NCI-H2196 treated with DMSO at 0.1 percent for 48 hours (cell line): ENCODE results near the gene ZNF155.
"Not testable (repeated sequence)": the region's sequence is repeated elsewhere in the genome, so short reads cannot be mapped to it uniquely, and the experiment has no call there.

Experiments
- DNase-seq: peaks from one replicate; lab custom pipeline; 2025; ENCODE audit not compliant: unreplicated experiment; lab: John Stamatoyannopoulos, UW

The ZNF155 gene

DNA sequence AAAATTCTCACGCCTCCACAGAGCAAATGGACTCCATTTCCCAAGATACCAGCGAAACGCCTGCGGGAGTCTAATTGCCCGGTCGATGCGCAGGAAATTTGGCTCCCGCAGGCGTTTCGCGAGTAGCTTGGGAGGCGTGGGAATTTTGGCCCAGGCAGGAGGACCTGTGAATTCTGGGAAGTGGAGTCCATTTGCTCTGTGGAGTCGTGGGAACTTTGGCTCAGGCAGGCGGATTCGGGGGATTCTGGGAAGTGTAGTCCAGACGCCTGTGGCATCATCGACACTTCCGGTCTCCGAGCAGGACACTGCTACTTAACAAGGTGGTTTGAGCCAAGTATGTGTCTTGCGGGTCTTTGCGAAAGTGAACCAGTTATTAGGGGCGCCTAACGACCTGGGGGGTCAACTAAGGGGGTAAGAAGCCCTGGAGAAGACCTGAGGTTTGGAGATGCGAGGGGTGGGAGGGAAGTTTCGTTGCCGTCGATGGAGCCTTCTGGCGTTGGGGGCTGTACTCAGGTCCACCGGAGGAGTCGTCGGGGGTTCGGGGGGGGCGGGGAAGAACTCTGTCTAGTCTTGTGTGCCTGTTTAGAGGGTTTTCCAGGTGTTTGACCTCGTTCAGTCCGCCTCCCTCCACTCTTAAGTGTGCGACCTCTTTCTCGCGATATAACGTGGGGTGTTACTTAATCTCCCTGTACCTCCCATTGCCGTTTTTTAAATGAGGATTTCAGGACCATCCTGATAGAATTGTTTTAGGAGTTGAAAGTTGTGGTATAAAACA lies at the start of gene ZNF155:
ZNF155 (plus strand) TSS at position 277 of the 775 bp plus-strand sequence. CDS start 4,356 bp downstream, outside the sequence.
- peak; percentile 95 for DNase-seq

DNA sequence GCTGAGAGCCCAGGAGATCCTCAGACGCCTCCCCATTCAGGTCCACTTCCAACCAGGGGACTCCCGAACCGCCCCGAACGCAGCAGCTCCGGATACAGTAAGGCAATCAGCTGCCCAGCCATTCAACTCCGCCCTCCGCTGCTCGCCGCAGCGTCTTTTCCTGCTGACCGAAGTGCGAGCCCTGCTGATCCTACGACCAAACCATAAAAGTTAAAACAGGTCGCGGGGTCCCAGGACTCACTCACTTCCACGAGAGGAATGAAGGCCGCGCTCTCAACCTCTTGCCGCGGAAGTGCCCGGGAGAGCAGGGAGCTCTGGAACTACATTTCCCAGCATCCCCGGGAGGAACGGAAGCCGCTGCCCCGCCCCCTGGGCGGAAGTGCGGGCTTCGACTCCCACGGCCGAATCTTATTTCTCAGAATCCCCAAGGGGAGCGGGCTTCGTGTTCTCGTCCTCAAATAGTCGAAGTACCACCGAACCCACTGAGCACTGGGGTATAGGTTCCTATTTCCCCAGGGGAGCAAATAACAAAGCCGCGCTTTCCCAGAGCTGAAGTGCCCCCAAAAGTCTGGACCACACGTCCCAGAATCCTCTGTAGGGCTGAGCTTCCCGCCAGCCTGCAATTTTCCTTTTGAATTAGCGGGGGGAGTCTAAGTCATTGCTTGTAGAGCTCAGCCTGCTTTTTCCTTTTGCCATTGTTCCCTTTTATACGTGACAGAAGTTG lies 48.8 kb upstream of the ZNF155 start, which contains the start of gene ZNF45:
ZNF45 (minus strand) TSS at position 298 of the 724 bp plus-strand sequence. CDS start 13,097 bp downstream, outside the sequence.
- peak; percentile 83 for DNase-seq

DNA sequence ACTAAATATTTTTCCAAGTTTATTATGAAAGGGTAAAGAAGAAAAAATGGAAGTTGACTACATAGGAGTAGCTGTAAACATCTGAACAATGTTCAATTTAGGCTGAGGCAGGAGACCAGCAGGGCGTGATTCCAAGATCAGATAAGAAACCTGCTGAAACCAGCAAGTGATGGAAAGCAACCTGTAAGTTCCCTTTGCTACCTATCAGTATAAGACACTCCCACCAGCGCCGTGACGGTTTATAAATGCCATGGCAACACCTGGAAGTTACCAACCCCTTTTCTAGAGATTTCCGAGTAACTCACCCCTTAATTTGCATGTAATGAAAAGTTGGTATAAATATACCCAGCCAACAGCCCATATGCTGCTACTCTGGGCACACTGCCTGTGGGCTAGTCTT lies 47.8 kb upstream of the ZNF155 start:
- no peak for DNase-seq

DNA sequence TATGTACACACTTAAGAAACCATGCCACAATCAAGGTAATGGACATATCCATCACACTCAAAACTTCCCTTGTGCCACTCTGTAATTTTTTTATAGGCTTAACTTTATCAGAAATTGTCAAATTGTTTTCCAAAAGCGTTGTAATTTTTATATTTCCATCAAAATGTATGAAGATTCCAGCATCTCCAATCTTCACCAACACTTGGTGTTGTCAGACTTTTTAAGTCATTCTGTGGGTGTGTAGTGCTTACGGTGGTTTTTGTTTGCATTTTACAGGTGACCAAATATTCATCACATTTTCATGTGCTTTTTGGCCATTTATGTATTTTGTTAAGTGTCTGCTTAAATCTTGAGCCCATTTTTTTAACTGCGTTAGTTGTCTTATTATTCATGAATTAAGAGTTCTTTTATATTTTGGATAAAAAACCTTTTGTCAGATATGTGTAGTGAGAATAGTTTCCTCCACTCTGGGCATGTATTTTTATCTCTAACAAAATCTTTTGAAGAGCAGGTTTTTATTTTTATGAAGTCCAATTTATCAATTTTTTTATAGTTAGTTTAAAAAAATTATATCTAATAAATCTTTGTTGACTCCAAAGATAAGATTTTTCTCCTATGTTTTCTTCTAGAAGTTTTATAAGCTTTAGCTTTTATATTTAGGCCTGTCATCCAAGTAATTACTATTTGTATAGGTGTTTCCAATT lies 44.3 kb upstream of the ZNF155 start:
- no peak for DNase-seq

DNA sequence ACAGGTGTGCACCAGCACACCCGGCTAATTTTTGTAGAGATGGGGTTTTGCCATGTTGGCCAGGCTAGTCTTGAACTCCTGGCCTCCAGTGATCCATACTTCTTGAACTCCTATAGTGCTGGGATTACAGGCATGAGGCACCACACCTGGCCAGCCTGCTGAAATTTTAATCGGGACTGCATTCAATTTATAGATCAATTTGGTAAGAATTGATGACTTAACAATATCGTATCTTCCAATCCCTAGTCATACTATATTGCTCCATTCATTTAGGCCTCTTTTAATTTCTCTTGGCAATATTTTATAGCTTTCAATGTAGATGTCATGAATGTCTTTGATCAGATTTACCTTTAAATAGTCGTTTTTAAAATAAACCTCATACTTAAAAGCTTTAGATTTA lies 43.3 kb upstream of the ZNF155 start:
- DNase-seq, result no peak

DNA sequence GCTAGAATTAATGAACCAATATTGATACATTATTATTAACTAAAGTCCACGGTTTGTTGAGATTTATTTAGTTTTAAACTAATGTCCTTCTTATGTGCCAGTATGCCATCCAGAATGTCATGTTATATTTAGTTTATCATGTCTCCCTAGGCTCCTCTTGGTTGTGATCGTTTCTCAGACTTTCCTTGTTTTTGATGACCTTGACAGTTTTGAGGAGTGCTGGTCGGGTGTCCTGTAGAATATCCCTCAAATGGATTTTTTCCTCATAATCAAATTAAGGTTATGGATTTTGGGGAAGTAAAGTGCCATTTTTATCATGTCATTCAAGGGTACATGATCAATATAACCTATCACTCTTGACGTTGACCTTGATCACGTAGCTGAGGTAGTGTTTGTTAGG lies 42.8 kb upstream of the ZNF155 start:
- DNase-seq, result no peak

DNA sequence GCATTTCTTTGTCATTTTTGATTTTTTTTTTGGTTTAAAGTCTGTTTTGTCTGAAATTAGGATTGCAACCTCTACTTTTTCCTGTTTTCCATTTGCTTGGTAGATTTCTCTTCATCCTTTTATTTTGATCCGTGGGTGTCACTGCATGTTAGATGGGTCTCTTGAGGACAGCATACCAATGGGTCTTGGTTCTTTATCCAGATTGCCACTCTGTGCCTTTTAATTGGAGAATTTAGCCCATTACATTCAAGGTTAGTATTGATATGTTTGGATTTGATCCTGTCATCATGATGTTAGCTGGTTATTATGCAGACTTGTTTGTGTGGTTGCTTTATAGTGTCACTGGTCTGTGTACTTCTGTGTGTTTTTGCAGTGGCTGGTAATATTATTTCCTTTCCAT lies 36.6 kb upstream of the ZNF155 start:
- DNase-seq, result not testable (repeated sequence)

DNA sequence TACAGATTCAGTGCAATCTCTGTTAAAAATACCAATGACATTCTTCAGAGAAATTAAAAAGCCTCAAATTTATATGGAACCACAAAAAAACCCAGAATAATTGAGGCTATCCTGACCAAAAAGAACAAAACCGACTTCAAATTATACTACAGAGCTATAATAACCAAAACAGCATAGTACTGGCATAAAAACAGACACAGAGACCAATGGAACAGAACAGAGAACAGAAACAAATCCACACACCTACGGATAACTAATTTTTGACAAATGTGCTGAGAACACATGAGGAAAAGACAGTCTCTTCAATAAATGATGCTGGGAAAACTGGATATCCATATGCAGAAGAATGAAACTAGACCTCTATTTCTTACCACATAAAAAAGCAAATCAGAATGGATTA lies 34.2 kb upstream of the ZNF155 start:
- DNase-seq, result not testable (repeated sequence)

DNA sequence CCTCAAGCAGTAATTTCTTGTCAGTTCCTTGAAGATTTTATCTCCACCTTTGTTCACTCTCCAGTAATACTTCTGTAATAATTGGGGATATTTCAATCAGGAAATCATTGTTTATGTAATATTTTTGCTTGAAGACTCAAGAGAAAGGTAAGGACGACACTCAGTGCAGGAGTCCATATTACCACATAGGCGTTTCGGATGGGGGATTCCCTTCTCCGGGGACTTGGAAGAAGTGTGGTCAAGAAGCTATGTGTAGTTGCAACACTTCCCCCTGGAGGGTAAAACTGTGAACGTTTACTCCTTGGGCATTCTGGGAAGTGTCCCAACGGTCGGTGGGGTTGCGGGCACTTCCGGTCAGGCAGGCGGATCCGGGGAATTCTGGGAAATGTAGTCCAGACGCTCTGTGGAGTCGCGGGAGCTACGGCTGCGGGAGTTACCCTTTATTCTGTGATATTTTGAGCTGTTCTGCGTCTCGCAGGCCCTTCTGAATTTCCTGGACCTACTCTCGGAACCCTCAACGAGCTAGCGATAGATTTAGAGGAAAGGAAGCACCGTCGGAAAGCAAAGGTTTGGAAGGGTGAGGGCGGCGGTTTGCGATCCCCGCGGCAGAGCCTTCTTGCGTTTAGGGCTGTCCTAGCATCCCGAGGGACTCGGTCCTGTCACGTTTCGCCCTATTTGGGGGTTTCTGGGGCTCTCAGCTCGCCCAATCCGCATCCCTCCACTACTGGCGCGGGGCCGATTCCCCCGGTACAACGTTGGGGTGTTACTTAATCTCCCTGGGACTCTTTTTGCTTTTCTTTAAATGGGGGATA lies 32.9 kb upstream of the ZNF155 start, which contains the start of gene ZNF221:
ZNF221 (plus strand) TSS at position 395 of the 812 bp plus-strand sequence. CDS start 11,499 bp downstream, outside the sequence.
- peak; percentile 83 for DNase-seq

DNA sequence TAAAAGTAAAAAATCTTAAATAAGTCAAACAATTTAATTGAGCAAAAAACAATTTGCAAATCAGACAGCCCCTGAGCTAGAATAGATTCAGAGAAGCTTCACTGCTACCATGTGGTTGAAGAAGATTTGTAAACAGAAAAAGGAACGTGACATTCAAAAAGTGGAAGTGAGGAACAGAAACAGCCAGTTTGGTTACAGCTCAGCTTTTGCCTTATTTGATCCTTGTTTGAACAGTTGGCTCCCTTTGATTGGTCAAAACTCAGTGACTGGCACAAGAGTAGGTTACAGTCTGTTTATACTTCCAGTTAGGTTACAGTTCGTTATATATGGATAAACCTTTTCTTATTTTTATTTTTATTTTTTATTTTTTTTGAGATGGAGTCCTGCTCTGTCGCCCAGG lies 27.2 kb upstream of the ZNF155 start:
- DNase-seq, result no peak

DNA sequence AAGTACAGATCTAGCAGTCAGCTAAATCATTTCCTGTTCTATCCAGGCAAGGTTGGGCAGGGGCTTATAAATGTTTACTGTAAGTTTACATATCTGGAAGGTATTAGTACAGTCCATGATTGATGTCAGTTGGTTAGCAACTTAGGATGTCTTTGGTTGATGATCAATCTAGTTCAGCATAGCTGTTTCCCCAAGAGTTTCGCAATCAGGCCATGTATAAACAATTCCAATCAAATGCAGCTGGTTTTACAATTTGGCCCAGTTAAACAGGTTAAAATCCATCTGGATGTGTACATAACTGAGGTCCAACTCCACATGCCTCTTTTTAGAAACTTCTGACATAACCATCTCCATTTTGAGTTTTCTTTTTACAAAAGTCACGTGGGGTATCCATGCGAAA lies 26.1 kb upstream of the ZNF155 start:
- no peak for DNase-seq

DNA sequence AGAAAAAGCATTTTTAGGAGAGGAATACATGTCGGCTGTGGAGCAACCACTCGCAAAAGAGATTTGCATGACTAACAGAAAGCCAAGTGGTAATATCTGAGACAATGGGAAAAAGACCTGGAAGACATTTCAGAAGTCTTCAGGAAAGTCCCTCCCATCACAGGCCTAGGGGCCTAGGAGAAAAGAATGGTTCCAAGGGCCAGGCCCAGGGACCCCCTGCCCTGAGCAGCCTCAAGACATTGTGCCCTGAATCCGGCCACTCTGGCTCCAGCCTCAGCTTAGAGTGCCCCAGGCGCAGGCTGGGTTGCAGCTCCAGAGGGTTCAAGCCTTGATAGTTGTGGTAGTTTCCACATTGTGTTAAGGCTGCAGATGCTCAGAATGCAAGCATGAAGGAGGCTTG lies 23.6 kb upstream of the ZNF155 start:
- DNase-seq, result no peak

DNA sequence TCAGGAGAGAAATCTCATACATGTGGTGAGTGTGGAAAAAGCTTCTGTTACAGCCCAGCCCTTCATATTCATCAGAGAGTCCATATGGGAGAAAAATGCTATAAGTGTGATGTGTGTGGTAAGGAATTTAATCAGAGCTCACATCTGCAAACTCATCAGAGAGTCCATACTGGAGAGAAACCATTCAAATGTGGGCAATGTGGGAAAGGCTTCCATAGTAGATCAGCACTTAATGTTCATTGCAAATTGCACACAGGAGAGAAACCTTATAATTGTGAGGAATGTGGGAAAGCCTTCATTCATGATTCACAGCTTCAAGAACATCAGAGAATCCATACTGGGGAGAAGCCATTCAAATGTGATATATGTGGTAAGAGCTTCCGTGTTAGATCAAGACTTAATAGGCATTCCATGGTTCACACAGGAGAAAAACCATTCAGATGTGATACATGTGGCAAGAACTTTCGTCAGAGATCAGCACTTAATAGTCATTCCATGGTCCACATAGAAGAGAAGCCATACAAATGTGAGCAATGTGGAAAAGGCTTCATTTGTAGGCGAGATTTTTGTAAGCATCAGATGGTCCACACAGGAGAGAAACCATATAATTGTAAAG lies 17.8 kb upstream of the ZNF155 start:
- no peak for DNase-seq

DNA sequence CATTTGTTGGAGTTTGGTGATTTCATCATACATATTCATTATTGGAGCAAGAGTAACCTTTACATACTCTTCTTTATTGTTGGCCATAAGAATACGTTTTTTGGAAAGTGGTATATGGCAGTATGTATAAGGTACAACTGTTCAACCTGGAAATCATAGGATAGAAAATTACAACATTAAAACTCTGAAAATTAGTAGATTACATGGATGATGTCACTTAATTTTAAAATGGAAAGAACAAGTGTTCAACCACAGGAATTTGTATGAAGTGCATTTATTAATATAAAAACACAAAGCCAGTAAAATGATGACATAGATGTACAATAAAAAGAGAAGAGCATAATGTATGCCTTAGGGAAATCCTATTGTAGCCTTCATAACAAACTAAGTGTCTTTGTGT lies 7.3 kb upstream of the ZNF155 start:
- DNase-seq, result no peak

DNA sequence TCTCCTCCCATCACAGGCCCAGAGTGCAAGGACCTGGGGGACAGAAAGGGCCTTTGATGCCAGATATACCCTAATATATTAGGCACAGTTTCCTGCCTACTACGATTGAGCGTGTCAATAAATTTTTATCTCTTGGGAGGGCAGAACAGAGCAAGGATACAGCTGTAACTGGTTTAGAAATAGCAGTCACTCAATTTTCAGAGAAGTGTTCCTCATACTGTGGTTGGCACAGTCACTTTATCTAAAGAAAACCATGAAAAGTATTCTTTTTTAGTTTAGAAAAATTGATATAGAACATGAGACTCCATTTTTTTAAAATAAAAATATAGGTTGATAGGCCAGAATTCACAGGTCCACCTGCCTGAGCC lies 460 bp upstream of the ZNF155 start:
- no peak for DNase-seq

DNA sequence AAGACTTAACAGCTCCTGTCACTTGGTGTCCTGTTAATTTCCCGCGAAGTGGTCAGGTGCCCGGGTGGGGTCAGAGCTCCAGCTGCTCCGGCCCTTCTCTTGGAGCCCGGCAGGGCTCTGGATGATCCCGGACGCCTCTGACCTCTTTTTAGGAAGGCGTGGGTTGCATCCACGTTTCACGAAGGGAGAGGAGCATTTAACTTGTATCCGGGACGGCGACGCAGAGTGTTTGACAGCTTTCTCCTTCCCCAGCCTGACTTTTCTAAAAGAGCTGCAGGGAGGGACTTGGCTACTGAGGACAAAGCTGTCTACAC lies 656 bp downstream of the ZNF155 start:
- DNase-seq, result no peak

DNA sequence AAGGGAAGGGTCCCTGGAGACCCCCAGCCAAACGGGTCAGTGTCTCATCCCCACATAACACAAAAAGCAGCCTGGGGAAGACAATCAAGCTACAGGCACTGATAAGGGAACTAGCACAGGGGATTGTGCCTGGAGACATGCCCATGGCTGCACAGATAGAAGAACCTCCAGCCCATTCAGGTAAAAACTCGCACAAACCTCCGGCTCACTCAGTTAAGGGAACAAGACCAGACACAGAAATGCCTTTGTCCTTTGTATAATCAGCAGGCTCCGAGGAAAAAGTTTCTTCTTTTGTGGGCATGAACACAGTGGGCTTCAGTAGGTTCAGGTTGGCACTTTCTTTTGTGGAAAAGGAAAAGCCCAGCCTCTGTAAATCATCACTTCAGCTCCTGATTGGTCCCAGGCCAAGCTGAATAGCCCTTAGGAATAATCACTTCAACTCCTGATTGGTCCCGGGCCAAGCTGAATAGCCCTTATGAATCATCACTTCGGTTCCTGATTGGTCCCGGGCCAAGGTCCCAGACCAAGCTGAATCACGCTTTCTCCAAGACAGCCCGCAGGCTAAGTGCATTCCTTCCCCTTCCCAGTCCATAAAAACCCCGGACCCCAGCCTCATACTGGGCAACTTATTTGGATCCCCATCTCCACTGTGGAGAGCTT lies 13.8 kb downstream of the ZNF155 start:
- no peak for DNase-seq

DNA sequence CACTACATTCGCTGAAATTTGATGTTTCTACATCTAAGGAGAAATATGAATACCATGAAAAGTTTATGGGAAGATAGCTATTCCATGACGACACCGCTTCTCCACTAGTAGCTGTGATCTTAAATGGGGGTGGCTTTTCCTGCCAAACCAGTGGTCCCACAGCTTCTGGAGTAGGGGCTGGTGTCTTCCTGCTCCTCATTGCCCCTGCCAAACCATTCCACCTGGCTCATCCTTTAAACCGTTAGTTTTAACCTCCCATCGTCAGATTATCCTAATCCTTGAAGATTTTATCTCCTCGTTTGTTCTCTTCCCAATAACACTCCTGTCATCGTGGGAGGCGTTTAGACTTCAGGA lies 18.2 kb downstream of the ZNF155 start:
- no peak for DNase-seq

DNA sequence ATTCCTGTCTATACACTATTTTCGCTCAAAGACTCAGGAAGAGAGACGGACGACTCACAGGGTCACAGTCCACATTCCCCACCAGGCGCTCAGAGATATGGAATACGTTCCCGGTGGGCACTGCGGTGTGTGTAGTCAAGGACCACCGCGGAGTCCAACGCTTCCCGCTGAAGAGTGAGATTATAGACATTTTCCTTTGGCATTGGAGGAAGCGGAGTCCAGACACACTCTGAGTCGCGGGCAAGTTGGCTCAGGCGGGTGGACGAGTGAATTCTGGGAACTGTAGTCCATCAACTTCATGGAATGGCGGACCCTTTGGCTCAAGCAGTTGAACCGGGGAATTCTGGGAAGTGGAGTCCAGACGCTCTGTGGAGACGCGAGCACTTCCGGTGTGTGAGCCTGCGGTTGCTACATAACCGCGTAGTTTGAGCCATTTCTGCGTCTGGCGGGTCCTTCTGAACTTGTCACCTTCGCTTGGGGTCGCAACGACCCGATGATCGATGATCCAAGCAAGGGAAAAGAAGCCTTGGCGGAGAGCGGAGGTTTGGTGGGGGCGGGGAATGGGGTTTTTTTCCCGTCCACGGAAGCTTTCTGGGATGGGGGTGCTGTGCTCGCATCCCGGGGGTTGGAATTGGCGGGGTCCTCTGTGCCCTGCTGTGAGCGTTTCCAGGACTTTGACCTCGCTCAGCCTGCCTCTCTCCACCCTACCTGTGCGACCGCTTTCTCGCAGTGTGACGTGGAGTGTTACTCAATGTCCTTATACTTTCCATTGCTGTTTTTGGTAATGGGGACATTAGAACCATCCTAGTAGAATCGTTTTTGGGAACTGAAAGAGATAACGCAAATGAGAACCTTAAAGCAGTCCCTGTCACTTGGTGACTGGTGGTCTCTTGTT lies 18.8 kb downstream of the ZNF155 start, which contains the start of gene ZNF230:
ZNF230 (plus strand) TSS at position 392 of the 895 bp plus-strand sequence. CDS start 4,122 bp downstream, outside the sequence.
- peak; percentile 89 for DNase-seq
